Prostate gland (tissue), 2 donors: ENCODE data around the gene TYW1B.
"Not testable (repeated sequence)": the region's sequence is repeated elsewhere in the genome, so short reads cannot be mapped to it uniquely, and the experiment has no call there.

Experiments
- CTCF ChIP-seq, 4 experiments: fragments of 200-600 bp in 2 of 4; fragments of 450-650 bp in 2 of 4; sonication (generic) in 2 of 4; IDR thresholded peaks; 1 replicate in 3 of 4; 2 replicates in 1 of 4; pipeline ENCODE4 v1.5.1; 2016 to 2019; ENCODE audit warnings: antibody characterized with exemption in 4 of 4, mild to moderate bottlenecking in 2 of 4, moderate library complexity in 2 of 4
- POLR2AphosphoS5 ChIP-seq: sonication (generic); formaldehyde crosslinking; IDR thresholded peaks from one replicate; pipeline ENCODE4 v1.6.1; 2017; ENCODE audit warnings: antibody characterized with exemption

DNA sequence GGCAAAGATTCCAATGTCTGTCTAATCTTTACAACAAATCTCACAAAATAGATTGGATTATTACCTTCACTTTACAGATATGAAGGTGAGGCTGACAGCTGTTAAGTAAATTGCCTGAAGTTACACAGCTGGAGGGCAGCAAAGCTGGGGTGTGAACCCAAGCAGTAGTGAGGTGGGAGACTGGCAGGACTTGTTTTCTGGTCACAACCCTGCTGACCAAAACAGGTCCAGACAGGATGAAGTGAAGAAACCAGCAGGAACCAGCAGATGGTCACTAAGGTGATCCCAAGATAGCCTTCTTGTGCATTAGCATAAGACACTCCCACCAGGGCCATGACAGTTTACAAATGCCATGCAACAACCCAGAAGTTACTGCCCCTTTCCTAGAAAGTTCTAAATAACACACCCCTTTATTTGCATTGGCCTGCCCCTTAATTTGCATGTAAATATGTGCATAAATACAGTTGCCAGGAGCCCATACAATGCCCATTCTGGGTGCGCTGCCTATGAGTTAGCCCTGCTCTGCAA is 195.2 kb downstream of the TYW1B start:
- not testable (repeated sequence) for TF ChIP-seq CTCF (IDR thresholded peaks at IDR 0.05); POLR2AphosphoS5
